HEK293 (cell line): ENCODE results near the gene ZSWIM6.
A peak's percentile ranks its signal among the peaks of the same experiment; 100 is the strongest.

Experiments used
- BCL6B ChIP-seq: fragments of 450-650 bp; formaldehyde crosslinking; IDR thresholded peaks from 2 replicates; pipeline ENCODE4 v1.5.1; 2017; ENCODE audit warnings: missing biosample characterization, missing genetic modification characterization
- EGR2 ChIP-seq: fragments of 450-650 bp; formaldehyde crosslinking; IDR thresholded peaks from 2 replicates; pipeline ENCODE4 v1.5.1; 2016; ENCODE audit warnings: low read depth, missing biosample characterization, missing genetic modification characterization
- FEZF1 ChIP-seq: fragments of 450-650 bp; formaldehyde crosslinking; IDR thresholded peaks from 2 replicates; pipeline ENCODE4 v1.5.1; 2016; ENCODE audit warnings: missing biosample characterization, missing genetic modification characterization
- GFI1B ChIP-seq: fragments of 450-650 bp; formaldehyde crosslinking; IDR thresholded peaks from 2 replicates; pipeline ENCODE4 v1.5.1; 2016; ENCODE audit warnings: missing biosample characterization, missing genetic modification characterization
- INSM2 ChIP-seq: fragments of 450-650 bp; formaldehyde crosslinking; IDR thresholded peaks from 2 replicates; pipeline ENCODE4 v1.5.1; 2016; ENCODE audit warnings: missing biosample characterization, missing genetic modification characterization
- MEIS1 ChIP-seq: sonication (generic); formaldehyde crosslinking; IDR thresholded peaks from 2 replicates; pipeline ENCODE4 v1.8.1; 2022; ENCODE audit warnings: missing genetic modification reagents, mild to moderate bottlenecking, borderline replicate concordance
- MYNN ChIP-seq: fragments of 450-650 bp; formaldehyde crosslinking; IDR thresholded peaks from 2 replicates; pipeline ENCODE4 v1.5.1; 2016; ENCODE audit warnings: missing biosample characterization, missing genetic modification characterization, borderline replicate concordance
- OSR2 ChIP-seq: fragments of 450-650 bp; formaldehyde crosslinking; IDR thresholded peaks from 2 replicates; pipeline ENCODE4 v1.5.1; 2016; ENCODE audit warnings: missing biosample characterization, missing genetic modification characterization
- PBX3 ChIP-seq: sonication (generic); formaldehyde crosslinking; IDR thresholded peaks from 2 replicates; pipeline ENCODE4 v1.8.1; 2022; ENCODE audit warnings: mild to moderate bottlenecking, moderate library complexity, missing genetic modification reagents
- SP3 ChIP-seq: fragments of 450-650 bp; formaldehyde crosslinking; IDR thresholded peaks from 2 replicates; pipeline ENCODE4 v1.5.1; 2016; ENCODE audit warnings: missing biosample characterization, missing genetic modification characterization
- SP7 ChIP-seq: fragments of 450-650 bp; formaldehyde crosslinking; IDR thresholded peaks from 2 replicates; pipeline ENCODE4 v1.5.1; 2016; ENCODE audit warnings: missing biosample characterization, missing genetic modification characterization
- TSHZ1 ChIP-seq: fragments of 450-650 bp; formaldehyde crosslinking; IDR thresholded peaks from 2 replicates; pipeline ENCODE4 v1.5.1; 2016; ENCODE audit warnings: missing biosample characterization, missing genetic modification characterization, borderline replicate concordance
- ZBTB17 ChIP-seq: fragments of 450-650 bp; formaldehyde crosslinking; IDR thresholded peaks from 2 replicates; pipeline ENCODE4 v1.5.1; 2016; ENCODE audit warnings: missing biosample characterization, missing genetic modification characterization
- ZBTB44 ChIP-seq: fragments of 450-650 bp; IDR thresholded peaks from 2 replicates; pipeline ENCODE4 v1.5.1; 2018; ENCODE audit warnings: missing biosample characterization, mild to moderate bottlenecking, missing genetic modification characterization
- ZFHX2 ChIP-seq: fragments of 450-650 bp; formaldehyde crosslinking; conservative IDR thresholded peaks from 2 replicates; pipeline ENCODE4 v1.5.1; 2016; ENCODE audit warnings: missing biosample characterization, missing genetic modification characterization
- ZNF133 ChIP-seq: fragments of 450-650 bp; formaldehyde crosslinking; IDR thresholded peaks from 2 replicates; pipeline ENCODE4 v1.5.1; 2016; ENCODE audit warnings: missing biosample characterization, missing genetic modification characterization
- ZNF2 ChIP-seq: fragments of 450-650 bp; formaldehyde crosslinking; IDR thresholded peaks from 2 replicates; pipeline ENCODE4 v1.5.1; 2016; ENCODE audit warnings: missing biosample characterization, missing genetic modification characterization
- ZNF292 ChIP-seq: fragments of 450-650 bp; formaldehyde crosslinking; IDR thresholded peaks from 2 replicates; pipeline ENCODE4 v1.5.1; 2016; ENCODE audit warnings: low read depth, missing biosample characterization, missing genetic modification characterization, borderline replicate concordance
- ZNF311 ChIP-seq: fragments of 450-650 bp; formaldehyde crosslinking; IDR thresholded peaks from 2 replicates; pipeline ENCODE4 v1.5.1; 2017; ENCODE audit warnings: missing biosample characterization, missing genetic modification characterization, borderline replicate concordance
- ZNF449 ChIP-seq: fragments of 450-650 bp; formaldehyde crosslinking; IDR thresholded peaks from 2 replicates; pipeline ENCODE4 v1.5.1; 2017; ENCODE audit warnings: missing biosample characterization, mild to moderate bottlenecking, missing genetic modification characterization, moderate library complexity
- ZNF501 ChIP-seq: fragments of 450-650 bp; formaldehyde crosslinking; IDR thresholded peaks from 2 replicates; pipeline ENCODE4 v1.5.1; 2016; ENCODE audit warnings: missing biosample characterization, missing genetic modification characterization
- ZNF514 ChIP-seq: fragments of 450-650 bp; formaldehyde crosslinking; IDR thresholded peaks from 2 replicates; pipeline ENCODE4 v1.5.1; 2016; ENCODE audit warnings: missing biosample characterization, missing genetic modification characterization
- ZNF600 ChIP-seq: fragments of 450-650 bp; formaldehyde crosslinking; IDR thresholded peaks from 2 replicates; pipeline ENCODE4 v1.5.1; 2016; ENCODE audit warnings: missing biosample characterization, missing genetic modification characterization
- ZNF621 ChIP-seq: fragments of 450-650 bp; formaldehyde crosslinking; IDR thresholded peaks from 2 replicates; pipeline ENCODE4 v1.5.1; 2017; ENCODE audit warnings: missing biosample characterization, missing genetic modification characterization
- ZNF707 ChIP-seq: fragments of 450-650 bp; formaldehyde crosslinking; IDR thresholded peaks from 2 replicates; pipeline ENCODE4 v1.5.1; 2016; ENCODE audit warnings: missing biosample characterization, missing genetic modification characterization
- ZNF76 ChIP-seq: fragments of 450-650 bp; formaldehyde crosslinking; IDR thresholded peaks from 2 replicates; pipeline ENCODE4; 2016; ENCODE audit warnings: low read depth, missing biosample characterization, missing genetic modification characterization, borderline replicate concordance

ZSWIM6 gene

GRCh38 chr5:61450493-61451279 is 118.6 kb downstream of the ZSWIM6 start (continued):
- TF ChIP-seq ZNF2 (tag by site-specific recombination) (0 out of 2 replicates have a peak, but pooled peaks have one; percentile 13), ZNF449 (tag by site-specific recombination) (no peak), ZBTB44 (tag by site-specific recombination) (peak; percentile 42; the same call in 1 of the 2 replicates), ZNF133 (no peak), ZNF501 (tag by site-specific recombination) (peak; percentile 34; the same call in 1 of the 2 replicates), INSM2 (tag by site-specific recombination) (0 out of 2 replicates have a peak, but pooled peaks have one; percentile 16), ZNF600 (tag by site-specific recombination) (peak; percentile 38; the same call in 1 of the 2 replicates), FEZF1 (peak; percentile 78), MYNN (tag by site-specific recombination) (no peak), SP7 (peak; percentile 60; the same call in 1 of the 2 replicates), MEIS1 (CRISPR knock-in tag) (peak; percentile 89), ZNF707 (tag by site-specific recombination) (no peak), TSHZ1 (tag by site-specific recombination) (peak; percentile 30; the same call in 1 of the 2 replicates), ZNF311 (no peak), SP3 (tag by site-specific recombination) (no peak), ZFHX2 (tag by site-specific recombination) (no peak), ZBTB17 (peak; percentile 40; the same call in 1 of the 2 replicates), ZNF514 (tag by site-specific recombination) (no peak), OSR2 (peak; percentile 92), BCL6B (tag by site-specific recombination) (peak; percentile 68), EGR2 (tag by site-specific recombination) (no peak), PBX3 (CRISPR knock-in tag) (no peak), ZNF621 (tag by site-specific recombination) (no peak), ZNF292 (tag by site-specific recombination) (no peak), ZNF76 (tag by site-specific recombination) (no peak), GFI1B (tag by site-specific recombination) (peak; percentile 22; the same call in 1 of the 2 replicates)
